ENCODE data around the gene RHOB. TPM values are rescaled to one million over a fixed set of nuclear protein-coding genes. Genes with fewer than 3 reads are reported as not detected.
"Not testable (repeated sequence)": the region's sequence is repeated elsewhere in the genome, so short reads cannot be mapped to it uniquely, and the experiment has no call there.

The RHOB gene
- polyA plus RNA-seq, 1 donor from 2014 or later: 14.0 TPM

DNA sequence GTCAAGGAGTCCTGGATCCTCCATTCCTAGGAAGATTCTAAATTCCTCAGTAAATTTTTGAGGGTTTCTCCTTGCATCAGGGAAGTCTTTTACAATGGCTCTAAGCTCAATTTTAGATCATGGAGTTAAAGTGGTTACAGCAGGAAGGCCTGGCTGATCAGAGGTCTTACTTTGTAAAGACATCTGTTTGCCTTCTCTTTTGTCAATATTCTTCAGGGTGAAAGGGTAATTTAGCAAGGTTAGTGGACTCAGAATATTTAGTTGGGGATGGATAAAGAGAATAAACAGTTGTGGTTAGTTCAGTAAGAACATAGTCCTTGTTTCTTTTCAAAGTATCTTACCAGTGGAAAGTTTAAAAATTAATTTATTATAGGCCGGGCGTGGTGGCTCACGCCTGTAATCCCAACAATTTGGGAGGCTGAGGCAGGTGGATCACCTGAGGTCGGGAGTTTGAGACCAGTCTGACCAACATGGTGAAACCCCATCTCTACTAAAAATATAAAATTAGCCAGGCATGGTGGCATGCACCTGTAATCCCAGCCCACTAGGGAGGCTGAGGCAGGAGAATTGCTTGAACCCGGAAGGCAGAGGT lies 29.5 kb upstream of the RHOB start:
- H3K9me3 Mint-ChIP-seq, H3K4me3 Mint-ChIP-seq, H3K27me3 Mint-ChIP-seq, H3K36me3 Mint-ChIP-seq, H3K27ac Mint-ChIP-seq, H3K4me1 Mint-ChIP-seq: not testable (repeated sequence)

DNA sequence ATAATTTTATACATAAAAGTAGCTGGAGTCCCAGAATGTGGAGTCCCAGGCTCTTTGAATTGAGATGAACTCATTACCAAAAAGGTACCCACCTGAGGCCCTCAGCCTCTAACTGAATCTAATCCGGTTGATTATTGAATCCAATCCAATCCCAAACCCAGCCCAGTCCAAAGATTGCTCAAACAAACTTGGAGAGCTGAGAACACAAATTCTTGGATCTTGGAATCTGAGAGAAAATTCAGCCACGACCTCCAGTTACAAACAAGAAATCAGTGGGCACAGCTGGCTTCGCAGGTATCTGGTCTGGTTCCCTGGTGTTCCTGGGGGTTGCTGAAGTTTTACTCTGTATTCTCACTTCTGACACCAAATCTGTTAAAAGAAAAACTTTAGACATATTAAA lies 28.4 kb upstream of the RHOB start:
- Mint-ChIP-seq H3K36me3 (peaks cover 1% of the 10 kb centered on the region), H3K4me3 (no peak overlapping the region), H3K9me3 (peaks cover 0 to 4% (median 0%) of the 10 kb centered on the region in 3 donors), H3K4me1 (peaks cover 0 to 6% (median 3%) of the 10 kb centered on the region in 3 donors), H3K27ac (no peak overlapping the region), H3K27me3 (peaks cover 7% of the 10 kb centered on the region)

DNA sequence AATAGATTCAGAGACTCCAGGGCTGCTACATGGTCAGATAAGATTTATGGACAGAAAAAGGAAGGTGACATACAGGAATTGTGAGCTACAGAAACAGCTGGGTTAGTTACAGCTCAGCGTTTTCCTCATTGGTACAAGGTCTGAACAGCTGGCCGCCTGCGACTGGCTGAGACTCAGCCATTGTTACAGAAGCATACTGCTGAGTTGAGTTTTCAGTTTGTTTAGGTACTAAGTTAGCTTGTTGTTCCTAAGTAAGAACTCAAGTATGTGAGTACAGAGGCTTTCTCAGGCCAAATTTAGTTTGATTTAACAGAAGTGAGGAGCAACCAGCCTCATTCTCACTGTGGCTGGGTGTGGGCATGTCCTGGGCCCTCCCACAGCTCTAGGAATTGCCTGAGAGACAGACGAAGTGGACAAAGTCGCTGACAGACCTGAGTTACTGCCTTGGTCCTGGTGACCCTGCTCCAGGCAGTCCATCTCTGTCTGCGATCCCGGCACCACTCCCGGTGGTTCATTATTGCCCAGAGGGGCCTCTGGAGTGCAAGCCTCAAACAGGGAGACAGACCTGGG lies 27.8 kb upstream of the RHOB start:
- peaks cover 1% of the 10 kb centered on the region for H3K36me3 Mint-ChIP-seq
- H3K27me3 Mint-ChIP-seq: peaks cover 7% of the 10 kb centered on the region
- peaks cover 5 to 12% (median 8%) of the 10 kb centered on the region in 3 donors for H3K4me1 Mint-ChIP-seq
- no peak overlapping the region for H3K4me3 Mint-ChIP-seq
- peaks cover 0 to 4% (median 0%) of the 10 kb centered on the region in 3 donors for H3K9me3 Mint-ChIP-seq
- H3K27ac Mint-ChIP-seq: no peak overlapping the region

DNA sequence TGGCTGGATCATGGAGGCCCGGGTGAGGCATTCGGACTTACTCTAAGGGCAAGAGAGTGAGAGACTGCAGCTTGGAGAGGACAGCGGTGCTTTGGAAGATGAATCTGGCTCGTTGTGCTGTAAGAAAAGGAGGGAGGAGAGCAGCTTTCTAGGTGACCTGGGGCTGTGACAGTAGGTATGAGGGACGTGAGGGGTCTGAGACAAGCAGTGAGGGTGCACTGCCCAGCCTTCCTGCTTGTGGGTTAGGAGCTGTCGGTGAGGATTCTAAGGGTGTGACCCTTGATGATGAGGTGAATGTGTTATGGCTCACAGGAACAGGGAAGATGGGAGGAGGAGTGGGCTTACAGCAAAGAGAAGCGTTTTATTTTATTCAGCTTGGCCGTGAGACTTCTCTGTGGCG lies 27.1 kb upstream of the RHOB start:
- Mint-ChIP-seq H3K9me3 (peaks cover 0 to 2% (median 0%) of the 10 kb centered on the region in 3 donors), H3K27ac (no peak overlapping the region), H3K27me3 (peaks cover 7% of the 10 kb centered on the region), H3K4me1 (peaks cover 6 to 17% (median 10%) of the 10 kb centered on the region in 3 donors), H3K36me3 (peaks cover 1% of the 10 kb centered on the region), H3K4me3 (no peak overlapping the region)

DNA sequence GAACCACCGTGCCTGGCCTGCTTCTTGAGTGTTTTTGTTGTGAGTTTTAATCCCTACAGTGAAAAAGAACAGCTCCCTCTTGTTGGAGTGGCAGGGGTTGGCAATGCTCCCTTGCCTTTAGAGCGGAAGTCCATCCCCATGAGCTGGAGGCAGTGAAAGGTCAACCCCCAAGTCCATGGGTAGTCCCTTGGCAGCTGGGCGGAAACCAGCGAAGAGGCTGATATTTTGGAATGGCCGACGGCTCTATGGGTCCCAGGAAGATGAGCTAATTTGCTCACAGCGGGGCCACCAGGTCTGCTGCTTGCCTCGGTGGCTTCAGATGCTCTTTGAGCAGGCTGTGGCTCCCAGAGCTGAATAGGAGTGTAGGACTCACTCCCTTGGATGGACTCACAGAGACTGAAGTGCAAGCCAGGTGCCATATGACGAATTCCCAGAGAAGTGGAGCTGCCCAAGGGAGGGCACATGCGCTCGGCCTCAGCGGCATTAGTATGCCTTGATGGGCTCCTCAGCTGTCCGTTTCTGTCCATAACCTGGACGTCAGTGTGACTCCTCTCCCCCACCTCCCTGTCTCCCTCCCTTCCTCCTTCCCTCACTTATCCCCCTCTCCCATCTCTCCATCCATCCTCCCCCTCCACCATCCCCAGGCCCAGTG lies 25.4 kb upstream of the RHOB start:
- Mint-ChIP-seq H3K9me3 (no peaks in the 10 kb centered on the region), H3K36me3 (peaks cover 1% of the 10 kb centered on the region), H3K27ac (peak overlapping the region in 1 of 3 donors; percentile 83), H3K27me3 (peaks cover 7% of the 10 kb centered on the region), H3K4me3 (no peak overlapping the region), H3K4me1 (peaks cover 15 to 31% (median 24%) of the 10 kb centered on the region in 3 donors)

DNA sequence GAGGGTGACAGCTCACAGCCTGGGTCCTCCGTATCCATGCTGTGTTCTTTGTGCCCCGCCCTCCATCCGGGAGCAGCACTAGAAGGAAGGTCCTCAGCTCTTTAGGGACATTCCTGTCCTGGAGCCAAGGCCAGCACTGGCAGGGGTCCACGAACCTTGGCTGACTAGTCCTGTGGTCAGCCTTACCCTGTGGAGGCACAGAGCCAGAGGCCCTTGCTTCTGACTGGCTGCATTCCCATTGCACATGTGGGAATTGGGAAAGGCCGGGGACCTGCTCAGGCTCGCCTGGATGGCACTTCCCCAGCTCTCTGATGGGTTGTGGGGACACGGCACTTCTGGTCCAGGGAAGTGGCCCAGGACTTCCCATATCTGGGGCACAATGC lies 24.9 kb upstream of the RHOB start:
- H3K27me3 Mint-ChIP-seq: peaks cover 4% of the 10 kb centered on the region
- H3K36me3 Mint-ChIP-seq: peaks cover 1% of the 10 kb centered on the region
- no peak overlapping the region for H3K4me3 Mint-ChIP-seq
- H3K4me1 Mint-ChIP-seq: peaks cover 15 to 33% (median 24%) of the 10 kb centered on the region in 3 donors
- no peak overlapping the region for H3K27ac Mint-ChIP-seq
- H3K9me3 Mint-ChIP-seq: no peaks in the 10 kb centered on the region

DNA sequence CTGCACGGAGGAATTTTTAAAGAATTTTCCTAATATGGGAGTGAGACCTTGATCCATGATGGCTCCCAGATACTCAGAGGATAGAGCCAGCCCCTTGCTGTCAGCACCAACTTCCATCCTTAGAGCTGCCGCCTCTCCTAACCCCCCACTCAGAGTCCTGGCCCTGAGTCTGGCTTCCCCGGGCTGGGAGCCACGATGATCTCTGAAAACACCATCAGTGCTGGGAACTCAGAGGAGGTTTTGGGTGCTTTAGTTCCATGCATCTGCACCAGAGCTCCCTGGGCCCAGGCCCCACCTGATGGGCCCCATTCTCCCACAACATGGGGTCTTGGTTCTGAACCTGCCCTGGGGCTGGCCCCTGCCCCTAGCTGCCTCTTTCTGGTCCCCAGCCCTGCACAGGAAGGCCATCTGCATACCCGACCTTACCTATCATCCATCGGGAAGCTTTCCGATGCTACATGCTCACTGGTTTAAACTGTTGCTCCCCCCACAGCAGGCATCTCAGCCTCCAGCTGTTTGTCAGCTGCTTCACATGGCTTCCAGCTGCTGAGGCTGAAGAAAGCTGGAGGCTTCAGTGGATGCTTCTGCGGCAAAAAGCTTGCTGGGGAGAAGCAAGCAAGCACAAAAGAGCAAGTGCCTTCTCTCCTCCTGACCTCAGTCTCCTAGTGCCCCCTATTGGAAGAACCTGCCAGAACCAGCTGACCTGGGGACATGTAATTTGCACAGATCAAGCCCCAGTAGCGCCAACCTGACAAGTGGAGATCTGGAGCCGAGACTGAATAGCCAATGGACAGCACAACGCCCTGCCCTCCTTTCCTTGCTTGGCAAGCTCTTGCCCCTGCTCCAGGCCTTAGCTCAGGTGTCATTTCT lies 24.2 kb upstream of the RHOB start:
- no peak overlapping the region for H3K27ac Mint-ChIP-seq
- peak overlapping the region in 2 of 4 donors; percentile 23 to 63 for H3K4me3 Mint-ChIP-seq
- peaks cover 4% of the 10 kb centered on the region for H3K27me3 Mint-ChIP-seq
- H3K36me3 Mint-ChIP-seq: no peaks in the 10 kb centered on the region
- H3K9me3 Mint-ChIP-seq: no peaks in the 10 kb centered on the region
- peaks cover 15 to 37% (median 28%) of the 10 kb centered on the region in 3 donors for H3K4me1 Mint-ChIP-seq

DNA sequence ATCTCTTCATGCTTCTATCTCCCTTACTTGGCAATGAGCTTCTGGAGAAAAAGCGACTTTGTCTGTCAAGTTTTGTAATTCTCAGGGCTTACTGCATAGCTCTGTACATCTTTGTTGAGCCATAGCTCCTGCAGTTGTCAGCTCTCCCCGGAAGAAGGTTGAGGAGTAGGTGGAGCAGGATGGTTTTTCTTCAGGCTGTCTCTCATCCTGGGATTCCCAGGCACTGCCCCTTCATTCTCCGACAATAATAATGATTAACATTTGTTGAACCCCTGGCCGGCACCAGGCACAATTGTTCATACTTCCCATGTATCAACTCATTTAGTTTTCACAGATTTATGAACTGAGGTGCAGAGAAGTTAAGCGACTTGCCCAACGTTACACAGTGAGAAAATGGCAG lies 23.5 kb upstream of the RHOB start:
- Mint-ChIP-seq H3K4me3 (peak overlapping the region in 3 of 4 donors; percentile 16 to 58 (median 24)), H3K27me3 (peaks cover 4% of the 10 kb centered on the region), H3K9me3 (no peaks in the 10 kb centered on the region), H3K27ac (peak overlapping the region; percentile 43 to 88 (median 82)), H3K4me1 (peaks cover 18 to 41% (median 28%) of the 10 kb centered on the region in 3 donors), H3K36me3 (no peaks in the 10 kb centered on the region)

DNA sequence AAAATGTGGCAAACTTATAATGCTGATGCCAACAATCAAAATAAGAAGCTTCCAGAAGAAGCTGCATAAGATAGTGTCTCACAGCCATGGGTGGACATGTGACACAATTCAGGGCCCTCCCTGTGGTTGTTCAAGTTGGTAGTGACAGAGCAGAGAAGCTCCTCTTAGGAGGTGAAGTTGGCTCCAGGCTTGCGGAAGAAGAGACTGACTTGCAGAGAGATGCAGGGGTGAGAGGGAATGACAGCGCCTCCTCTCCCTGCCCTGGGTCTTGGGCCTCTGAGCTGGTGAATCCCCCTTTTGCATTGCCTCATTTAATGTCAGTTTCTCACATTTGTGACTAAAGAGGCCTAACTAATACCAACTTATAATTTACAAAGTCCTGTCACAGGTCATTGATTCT lies 23.0 kb upstream of the RHOB start:
- Mint-ChIP-seq H3K4me1 (peaks cover 20 to 43% (median 29%) of the 10 kb centered on the region in 3 donors), H3K27me3 (peaks cover 4% of the 10 kb centered on the region), H3K4me3 (peak overlapping the region in 3 of 4 donors; percentile 16 to 80 (median 58)), H3K27ac (peak overlapping the region; percentile 43 to 88 (median 82)), H3K9me3 (no peaks in the 10 kb centered on the region), H3K36me3 (no peaks in the 10 kb centered on the region)

DNA sequence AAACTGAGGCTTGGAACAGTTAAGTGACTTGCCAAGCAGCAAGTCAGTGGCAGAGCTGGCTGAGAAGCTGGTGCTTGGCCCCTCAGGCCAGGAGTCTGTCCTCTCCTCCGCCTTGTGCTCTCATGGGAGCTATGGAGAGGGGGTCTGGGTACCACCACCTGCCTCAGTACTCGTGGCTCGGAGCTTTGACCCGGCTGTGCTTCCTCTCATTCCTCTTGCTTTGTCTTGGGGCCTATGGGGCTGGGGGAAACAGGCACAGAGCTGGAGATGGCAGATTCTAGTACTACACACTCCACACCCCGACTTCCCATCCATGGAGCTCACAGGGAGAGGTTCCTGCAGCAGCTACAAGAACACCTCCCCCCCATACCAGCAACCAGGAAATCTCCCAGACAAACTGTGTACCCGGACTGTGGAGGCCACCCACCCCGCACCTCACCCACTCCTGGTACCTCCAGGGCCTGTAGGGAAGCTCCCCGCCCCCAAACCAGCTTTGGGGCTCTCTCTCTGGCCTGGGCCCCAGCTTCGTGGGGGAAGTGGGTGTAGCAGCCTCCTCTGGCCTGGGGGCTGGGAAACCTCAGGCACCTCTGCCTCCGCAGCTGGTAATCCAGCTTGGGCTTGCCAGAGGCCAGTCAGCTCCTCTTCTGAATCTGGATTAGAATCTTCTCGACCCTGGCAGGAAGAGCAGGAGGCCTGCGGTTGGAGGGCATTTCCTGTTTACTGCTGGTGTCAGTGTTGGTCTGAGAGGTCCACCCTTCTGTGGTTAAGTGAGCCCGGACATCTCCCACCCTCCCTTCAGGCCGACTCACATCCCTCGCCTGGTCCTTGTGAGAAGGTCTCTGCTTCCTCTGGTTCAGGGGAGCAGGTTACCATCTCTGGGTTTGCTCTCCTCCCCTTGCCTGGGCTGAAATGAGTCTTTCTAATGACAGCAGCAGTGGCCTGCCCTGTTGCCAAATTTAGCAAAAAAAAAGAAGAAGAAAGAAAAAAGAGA lies 22.3 kb upstream of the RHOB start:
- Mint-ChIP-seq H3K9me3 (no peaks in the 10 kb centered on the region), H3K27ac (peak overlapping the region; percentile 82 to 95 (median 82)), H3K36me3 (no peaks in the 10 kb centered on the region), H3K4me1 (peaks cover 28 to 51% (median 35%) of the 10 kb centered on the region in 3 donors), H3K4me3 (peak overlapping the region; percentile 63 to 93 (median 88)), H3K27me3 (peaks cover 4% of the 10 kb centered on the region)

DNA sequence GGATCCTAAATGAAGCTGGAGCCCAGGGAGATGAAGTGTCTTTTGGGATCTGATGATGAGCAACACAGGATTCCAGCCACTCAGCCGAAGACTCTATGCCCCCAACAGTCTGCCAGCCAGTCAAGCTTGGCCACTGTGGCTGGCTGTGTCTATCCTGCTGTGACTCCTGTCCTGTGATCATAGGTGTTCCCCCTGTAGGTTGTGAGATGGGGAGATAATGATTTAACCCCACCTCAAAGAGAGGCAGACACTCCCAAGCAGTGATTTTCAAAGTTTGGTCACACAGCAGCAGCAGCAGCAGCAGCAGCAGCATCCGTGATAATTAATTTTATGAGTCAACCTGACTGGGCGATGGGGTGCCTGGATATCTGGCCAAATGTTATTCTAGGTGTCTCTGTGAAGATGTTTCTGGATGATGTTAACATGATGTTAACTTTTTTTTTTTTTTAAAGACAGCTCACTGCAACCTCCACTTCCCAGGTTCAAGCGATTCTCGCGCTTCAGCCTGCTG lies 21.4 kb upstream of the RHOB start:
- Mint-ChIP-seq H3K4me3 (peak overlapping the region; percentile 63 to 93 (median 88)), H3K4me1 (peaks cover 34 to 59% (median 42%) of the 10 kb centered on the region in 3 donors), H3K27ac (peak overlapping the region; percentile 82 to 95 (median 82)), H3K27me3 (peaks cover 4% of the 10 kb centered on the region), H3K9me3 (no peaks in the 10 kb centered on the region), H3K36me3 (no peaks in the 10 kb centered on the region)

DNA sequence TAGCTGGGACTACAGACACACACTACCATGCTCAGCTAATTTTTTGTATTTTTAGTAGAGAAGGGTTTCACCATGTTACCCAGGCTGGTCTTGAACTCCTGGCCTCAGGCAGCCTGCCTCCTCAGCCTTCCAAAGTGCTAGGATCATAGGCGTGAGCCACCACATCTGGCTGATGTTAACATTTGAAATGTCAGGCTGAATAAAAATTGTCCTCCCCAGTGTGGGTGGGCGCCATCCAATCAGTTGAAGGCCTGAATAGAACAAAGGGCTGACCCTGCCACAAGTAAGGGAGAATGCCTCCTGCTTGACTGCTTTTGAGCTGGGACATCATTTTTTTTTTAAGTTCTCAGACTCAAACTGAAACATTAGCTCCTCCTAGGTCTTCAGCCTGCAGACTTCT lies 21.0 kb upstream of the RHOB start:
- Mint-ChIP-seq H3K4me3 (peak overlapping the region in 2 of 4 donors; percentile 90 to 93), H3K9me3 (no peaks in the 10 kb centered on the region), H3K27me3 (peaks cover 4% of the 10 kb centered on the region), H3K36me3 (no peaks in the 10 kb centered on the region), H3K27ac (peak overlapping the region; percentile 82 to 95 (median 82)), H3K4me1 (peaks cover 35 to 63% (median 43%) of the 10 kb centered on the region in 3 donors)

DNA sequence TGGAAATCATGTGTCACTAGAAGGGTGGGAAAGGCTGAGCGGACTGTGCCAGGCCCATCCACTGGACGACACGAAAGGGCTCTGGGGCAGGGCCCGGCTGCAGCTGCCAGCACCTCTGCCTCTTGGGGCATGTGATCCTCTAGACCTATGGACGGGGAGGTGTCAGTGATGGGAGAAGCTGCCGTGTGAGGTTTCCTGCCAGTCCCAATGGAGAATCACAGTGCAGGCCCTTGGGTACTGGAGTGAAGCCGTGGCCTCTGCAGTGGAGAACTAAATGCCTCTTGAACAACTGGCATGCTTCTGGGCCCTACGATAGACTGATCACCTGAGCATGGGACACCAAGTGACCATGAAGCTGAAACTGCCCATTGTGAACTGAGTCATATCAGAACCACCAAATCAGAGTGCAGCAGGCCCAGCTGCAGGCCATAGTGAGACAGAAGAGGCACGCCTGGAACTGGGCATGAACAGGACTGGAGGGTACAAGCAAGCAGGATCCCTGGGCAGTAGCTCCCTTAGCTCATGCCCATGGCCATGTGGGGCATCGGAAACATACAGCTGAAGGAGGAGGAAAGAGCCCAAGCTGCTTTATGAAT lies 18.8 kb upstream of the RHOB start:
- peak overlapping the region in 1 of 3 donors; percentile 86 for H3K27ac Mint-ChIP-seq
- peaks cover 6% of the 10 kb centered on the region for H3K27me3 Mint-ChIP-seq
- no peaks in the 10 kb centered on the region for H3K36me3 Mint-ChIP-seq
- H3K4me3 Mint-ChIP-seq: peak overlapping the region in 1 of 4 donors; percentile 29
- H3K9me3 Mint-ChIP-seq: peaks cover 0 to 2% (median 0%) of the 10 kb centered on the region in 3 donors
- H3K4me1 Mint-ChIP-seq: peaks cover 42 to 64% (median 46%) of the 10 kb centered on the region in 3 donors

All from IgD-negative memory B cell (primary cell).